Fibroblast of pulmonary artery (primary cell): ENCODE measurements around the gene P2RX7.
"Not testable (repeated sequence)": the region's sequence is repeated elsewhere in the genome, so short reads cannot be mapped to it uniquely, and the experiment has no call there.

ENCODE experiments used
- DNase-seq: peaks from one replicate; pipeline ENCODE4 v3.0.0-alpha.2; 2010; ENCODE audit warnings: low read depth
- H3K4me3 ChIP-seq: replicated peaks from 2 replicates; pipeline ENCODE4 v1.5.1; 2011; ENCODE audit warnings: low read depth, mild to moderate bottlenecking, control low read depth, low read length, moderate library complexity
- TF ChIP-seq, protein P1 (sequence below): IDR thresholded peaks from 2 replicates; pipeline ENCODE4 v1.5.1; 2011; ENCODE audit warnings: mild to moderate bottlenecking, control low read depth, low read length, inconsistent platforms; ENCODE audit errors: missing control alignments

The P2RX7 gene

DNA sequence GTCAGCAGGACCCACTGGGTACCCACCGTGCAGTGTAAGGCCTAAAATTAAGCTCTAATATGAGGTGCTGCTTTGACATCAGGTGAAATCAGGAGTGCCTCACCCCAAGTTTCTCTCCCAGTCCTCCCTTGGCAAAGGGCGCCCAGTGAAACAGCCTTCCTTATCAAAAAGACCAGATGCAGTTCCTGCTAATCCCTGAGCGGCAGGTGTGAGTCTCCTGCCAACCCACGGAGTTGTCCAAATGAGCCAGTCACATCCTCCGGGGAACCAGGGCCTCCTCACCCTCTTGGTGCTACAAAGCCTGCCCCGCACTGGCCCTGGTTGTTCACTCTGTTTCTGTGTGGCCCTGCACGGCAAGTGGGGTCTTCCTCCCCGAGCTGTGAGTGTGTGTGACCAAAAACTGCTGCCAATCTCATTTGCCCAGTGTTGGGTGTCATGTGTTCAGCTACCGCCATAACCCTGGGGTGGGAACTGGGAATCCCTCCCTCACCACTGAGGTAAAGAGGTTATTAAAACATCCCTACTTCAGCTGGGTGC lies 57.0 kb downstream of the P2RX7 start:
- TF ChIP-seq, protein P1, sequence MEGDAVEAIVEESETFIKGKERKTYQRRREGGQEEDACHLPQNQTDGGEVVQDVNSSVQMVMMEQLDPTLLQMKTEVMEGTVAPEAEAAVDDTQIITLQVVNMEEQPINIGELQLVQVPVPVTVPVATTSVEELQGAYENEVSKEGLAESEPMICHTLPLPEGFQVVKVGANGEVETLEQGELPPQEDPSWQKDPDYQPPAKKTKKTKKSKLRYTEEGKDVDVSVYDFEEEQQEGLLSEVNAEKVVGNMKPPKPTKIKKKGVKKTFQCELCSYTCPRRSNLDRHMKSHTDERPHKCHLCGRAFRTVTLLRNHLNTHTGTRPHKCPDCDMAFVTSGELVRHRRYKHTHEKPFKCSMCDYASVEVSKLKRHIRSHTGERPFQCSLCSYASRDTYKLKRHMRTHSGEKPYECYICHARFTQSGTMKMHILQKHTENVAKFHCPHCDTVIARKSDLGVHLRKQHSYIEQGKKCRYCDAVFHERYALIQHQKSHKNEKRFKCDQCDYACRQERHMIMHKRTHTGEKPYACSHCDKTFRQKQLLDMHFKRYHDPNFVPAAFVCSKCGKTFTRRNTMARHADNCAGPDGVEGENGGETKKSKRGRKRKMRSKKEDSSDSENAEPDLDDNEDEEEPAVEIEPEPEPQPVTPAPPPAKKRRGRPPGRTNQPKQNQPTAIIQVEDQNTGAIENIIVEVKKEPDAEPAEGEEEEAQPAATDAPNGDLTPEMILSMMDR = no peak
- H3K4me3 ChIP-seq = no peak overlapping the region

DNA sequence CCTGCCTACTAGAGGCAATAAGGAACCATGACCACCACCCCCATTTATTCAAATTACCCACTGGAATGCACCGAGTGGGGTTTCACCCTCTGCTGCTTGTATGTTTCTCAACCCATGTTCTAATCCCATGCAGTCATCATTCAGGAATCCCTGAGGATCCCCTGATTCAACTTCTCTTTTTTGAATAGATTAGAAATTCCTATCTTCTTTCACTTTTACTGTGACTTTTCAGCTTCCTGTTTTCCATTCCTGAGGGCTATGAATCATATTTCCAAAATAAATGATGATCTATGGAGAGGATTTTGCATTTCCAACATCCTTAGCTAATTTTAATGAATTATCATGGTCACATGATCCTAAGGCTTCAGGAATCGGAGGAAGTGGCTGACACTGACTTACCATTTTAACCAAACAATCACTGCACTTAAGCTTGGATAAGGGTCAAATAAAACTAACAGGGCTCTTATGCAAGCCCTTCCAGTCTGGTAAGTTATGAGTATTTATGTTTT lies 57.9 kb downstream of the P2RX7 start:
- DNase-seq = peak; percentile 94
- TF ChIP-seq, protein P1 = no peak

More for the DNA sequence above, 57.0 kb downstream of the P2RX7 start:
- no peak for DNase-seq

DNA sequence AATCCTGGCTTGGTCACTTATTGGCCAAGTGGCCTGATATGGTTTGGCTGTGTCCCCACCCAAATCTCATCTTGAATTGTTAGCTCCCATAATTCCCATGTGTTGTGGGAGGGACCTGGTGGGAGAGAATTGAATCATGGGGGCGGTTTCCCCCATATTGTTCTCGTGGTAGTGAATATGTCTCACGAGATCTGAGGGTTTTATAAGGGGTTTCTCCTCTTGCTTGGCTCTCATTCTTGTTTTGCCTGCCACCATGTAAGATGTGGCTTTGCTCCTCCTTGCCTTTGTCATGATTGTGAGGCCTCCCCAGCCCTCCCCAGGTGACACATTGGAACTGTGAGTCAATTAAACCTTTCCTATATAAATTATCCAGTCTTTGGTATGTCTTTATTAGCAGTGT lies 58.5 kb downstream of the P2RX7 start:
- DNase-seq = no peak
- H3K4me3 ChIP-seq = no peak overlapping the region
- TF ChIP-seq, protein P1 = no peak

More for the DNA sequence above, 57.9 kb downstream of the P2RX7 start:
- H3K4me3 ChIP-seq = no peak overlapping the region

DNA sequence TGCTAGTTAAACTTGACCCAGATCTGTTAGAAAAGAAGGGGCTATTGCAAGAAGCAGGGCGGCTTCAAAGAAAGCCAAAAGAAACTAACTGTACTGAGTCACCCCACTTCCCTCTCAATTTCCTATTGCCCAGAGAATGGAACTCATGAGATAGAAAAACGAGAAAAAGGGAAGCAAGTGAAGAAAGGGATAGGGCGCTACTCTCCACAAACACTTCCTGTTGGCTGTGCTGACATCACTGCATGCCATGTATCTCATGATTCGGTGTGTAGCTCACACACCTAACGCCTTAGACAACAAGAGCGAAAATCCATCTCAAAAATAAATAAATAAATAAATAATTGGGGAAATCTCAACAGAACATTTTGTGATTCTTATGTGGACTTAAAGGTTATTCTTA lies 64.2 kb downstream of the P2RX7 start:
- H3K4me3 ChIP-seq = no peak overlapping the region
- TF ChIP-seq, protein P1 = no peak
- DNase-seq = no peak

DNA sequence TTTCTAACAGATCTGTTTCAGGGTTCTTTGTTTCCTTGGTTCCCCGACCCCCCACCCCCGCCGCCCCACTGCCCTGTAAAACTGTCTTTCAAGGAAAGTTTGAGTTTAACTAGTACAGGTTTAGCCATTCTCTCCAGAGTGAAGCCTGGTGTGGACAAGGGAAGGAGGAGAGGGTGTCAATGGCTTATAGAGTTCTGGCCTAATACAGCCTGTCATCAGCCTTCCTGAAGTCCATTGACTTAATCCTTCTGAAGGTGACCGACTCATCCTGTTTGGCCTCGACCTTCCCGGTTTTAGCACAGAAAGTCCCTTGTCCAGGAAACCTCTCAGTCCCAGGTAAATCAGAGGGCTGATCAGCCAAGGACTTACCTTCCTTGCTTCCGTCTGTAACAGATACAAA lies 66.3 kb downstream of the P2RX7 start:
- H3K4me3 ChIP-seq = no peak overlapping the region
- no peak for DNase-seq
- TF ChIP-seq, protein P1 = no peak

DNA sequence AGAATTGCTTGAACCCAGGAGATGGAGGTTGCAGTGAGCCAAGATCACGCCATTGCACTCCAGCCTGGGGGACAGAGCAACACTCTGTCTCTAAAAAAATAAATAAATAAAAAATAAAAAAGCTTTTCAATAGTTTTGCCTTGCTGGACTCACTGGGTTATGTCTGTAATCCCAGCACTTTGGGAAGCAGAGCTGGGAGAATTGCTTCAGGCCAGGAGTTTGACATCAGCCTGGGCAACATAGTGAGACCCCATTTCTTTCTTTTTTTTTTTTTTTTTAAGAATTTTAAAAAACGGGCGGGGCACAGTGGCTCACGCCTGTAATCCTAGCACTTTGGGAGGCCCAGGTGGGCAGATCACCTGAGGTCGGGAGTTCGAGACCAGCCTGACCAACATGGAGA lies 68.5 kb downstream of the P2RX7 start:
- H3K4me3 ChIP-seq, DNase-seq: not testable (repeated sequence)

DNA sequence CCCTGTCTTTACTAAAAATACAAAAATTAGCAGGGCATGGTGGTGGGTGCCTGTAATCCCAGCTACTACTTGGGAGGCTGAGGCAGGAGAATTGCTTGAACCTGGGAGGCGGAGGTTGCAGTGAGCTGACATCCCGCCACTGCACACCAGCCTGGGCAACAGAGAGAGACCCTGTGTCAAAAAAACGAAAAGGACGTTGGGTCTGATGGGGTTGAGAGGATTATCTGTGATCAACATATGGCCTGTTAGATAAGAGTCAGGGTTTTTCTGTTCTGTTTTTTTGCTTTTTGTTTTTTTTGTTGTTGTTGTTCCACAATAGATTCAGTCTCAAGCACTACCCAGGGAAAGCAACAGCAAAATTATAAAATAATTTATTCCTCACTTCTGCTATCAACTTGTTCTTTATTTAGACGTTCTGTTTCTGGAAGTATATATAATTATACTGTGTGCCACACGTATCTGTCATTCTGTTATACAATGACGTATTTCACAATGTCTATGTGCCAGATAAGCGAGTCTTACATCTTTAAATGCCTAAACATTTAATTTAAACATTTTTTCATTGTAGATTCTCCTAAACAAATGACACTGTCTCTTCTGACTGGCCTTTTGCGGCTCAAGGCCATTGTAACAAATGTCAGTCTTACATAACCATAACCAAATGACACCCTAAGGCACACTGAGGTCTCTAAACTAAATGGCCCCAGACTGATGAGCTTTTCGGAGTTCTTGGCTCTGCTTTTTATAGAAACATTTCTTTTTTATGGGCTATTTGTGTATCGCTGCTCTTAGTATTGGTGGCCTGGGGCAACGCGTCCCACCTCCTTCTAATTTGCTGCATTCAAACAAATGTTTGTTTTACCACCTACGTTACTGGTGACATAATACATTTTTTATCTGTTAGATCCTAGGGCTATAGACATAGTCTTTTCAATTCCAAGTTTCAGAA lies 70.0 kb downstream of the P2RX7 start:
- TF ChIP-seq, protein P1 = no peak
- no peak for DNase-seq
- H3K4me3 ChIP-seq = no peak overlapping the region
